Activated CD4-positive, alpha-beta T cell treated with anti-CD3 and anti-CD28 coated beads, Interleukin-2, amount 50 U/mL, for 1 hour (primary cell): ENCODE data around the gene NRDE2.
"Not testable (repeated sequence)": the region's sequence is repeated elsewhere in the genome, so short reads cannot be mapped to it uniquely, and the experiment has no call there.

Experiments
- DNase-seq: peaks from one replicate; pipeline ENCODE4 v3.0.0-alpha.2; 2020

NRDE2 gene

DNA sequence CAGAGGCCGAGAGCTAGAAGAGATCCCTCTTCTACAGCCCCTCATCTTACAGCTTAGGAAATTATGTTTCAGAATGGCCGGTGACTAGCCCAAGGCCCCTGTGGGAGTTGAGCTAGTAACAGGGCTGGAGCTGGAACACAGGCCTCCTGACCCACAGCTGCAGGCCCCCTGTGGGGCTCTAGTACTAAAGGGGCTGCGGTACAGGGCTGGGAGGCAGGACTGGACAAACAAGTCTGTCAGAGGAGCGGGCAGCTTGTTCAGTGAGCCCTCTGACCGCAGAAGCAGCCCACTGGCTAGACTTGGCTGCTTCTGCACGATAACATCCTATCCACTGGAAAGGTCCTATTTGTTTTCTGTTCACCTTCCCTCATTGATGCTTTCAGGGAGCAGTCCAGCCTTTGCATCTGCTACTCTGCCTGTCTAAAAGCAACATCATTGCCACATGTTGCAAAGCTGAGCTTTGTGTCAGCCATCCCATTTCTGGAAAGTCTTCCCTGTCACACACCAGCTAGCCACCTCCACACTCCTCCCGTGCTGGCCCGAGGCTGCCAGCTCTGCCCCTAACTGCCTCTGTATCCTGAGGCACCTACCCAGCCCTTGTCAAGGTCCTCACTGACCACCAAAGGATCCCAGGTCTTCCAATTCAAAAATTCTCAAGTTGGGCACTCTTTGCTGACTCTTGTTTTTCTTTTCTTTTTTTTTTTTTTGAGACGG lies 65.1 kb downstream of the NRDE2 start:
- DNase-seq: no peak

DNA sequence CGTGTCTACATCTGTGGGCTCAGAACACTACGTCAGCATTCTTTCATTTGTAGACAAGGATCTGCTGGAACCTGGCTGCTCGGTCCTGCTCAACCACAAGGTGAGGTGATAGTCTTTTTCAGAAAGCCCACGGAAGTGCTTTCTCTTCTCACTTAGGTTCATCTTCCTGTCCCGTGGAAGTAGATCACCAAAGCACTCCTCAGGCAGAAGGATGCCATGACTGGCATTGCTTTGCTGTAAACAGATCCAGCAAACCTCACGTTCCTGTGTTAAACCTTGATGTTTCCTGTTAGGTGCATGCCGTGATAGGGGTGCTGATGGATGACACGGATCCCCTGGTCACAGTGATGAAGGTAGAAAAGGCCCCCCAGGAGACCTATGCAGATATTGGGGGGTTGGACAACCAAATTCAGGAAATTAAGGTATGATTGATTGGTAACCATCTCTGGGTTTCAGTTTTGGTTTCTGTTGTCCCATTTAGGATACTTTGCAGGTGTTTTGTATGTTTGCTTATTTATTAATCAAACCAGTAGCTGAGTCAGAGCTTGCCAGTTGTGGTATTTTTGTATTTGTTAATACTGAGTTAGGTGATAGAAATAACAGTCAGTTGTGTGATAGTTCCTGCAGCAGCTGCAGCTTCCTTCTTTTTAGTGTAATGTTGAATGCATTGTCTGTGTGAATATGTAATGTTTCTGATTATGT lies 67.8 kb downstream of the NRDE2 start:
- DNase-seq: no peak

DNA sequence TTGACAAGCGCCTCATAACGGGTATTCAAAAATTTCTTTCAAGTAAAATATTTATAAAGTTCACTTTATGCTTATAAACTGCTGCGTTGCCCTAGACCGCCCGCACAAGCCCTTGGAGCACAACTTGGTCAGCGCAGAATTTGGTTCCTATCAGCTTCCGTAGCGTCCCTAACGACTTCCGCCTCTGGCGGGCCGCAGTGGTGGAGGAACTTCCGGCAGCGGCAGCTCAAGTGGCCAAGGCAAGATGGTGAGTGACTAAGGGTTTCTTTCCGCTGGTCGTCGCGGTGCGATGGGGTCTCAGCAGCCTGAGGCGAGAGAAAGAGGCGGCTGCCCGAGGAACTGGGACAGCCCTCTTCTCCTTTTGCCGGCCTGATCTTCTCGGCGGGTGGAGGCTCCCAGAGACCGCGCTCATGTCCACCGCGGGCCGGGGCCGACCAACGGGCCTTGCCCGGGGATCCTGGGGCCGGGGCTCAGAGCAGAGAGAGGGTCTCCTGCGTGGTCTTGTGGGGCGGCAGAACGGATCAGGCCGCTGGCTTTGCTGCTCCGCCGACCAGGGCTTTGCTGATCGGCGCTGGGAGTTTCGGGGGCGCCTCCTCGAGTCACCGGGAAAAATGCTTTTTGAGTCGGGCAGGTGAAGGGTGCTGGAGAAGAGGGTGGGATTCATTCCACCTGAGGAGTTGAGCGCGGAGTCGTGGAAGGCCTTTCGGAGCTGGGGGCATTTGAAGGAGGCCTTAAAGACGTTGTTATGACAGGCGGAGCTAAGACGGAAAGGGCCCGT lies 75.2 kb downstream of the NRDE2 start, which contains the start of gene PSMC1:
Gene PSMC1 (plus strand): TSS at position 200 of the 778 bp plus-strand sequence. CDS start 45 bp downstream, at position 245.
- peak; percentile 84 for DNase-seq

DNA sequence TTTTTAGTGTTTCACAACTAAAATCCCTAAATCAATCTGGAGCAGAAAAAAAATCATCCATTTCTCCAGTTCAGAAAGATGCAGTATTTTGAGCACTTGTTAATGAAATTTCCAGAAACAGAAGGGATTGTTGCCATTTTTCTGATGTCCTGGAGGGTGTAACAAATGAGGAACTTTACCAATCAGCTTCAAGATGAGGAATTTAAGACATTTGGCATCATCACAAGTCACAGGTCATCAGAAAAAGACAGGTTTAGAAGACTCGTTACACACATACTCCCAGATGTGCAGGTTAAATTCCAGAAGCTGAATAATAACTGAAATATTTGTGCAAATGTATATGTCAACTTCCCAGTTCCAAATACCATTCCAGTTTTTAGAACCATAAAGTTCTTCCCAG lies 75.9 kb downstream of the NRDE2 start:
- DNase-seq: no peak

DNA sequence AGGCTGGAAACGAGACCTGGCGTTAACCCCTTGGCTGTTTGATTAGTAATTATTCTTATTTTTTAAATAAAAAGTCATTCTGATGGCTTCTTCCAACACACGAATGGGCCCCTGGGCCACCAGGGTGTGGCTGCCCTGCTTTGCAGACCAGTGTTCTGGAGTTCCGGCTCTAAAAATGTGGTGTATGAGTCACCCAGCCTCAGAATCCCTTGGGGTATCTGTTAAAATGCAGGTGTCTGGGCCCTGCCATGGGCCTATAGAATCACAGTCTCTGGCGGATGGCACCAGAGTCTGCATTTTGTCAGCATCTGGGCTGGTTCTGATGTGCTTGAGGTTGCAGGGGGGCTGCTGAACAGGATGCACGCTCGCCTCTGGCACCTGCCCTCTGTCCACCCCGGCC lies 77.9 kb downstream of the NRDE2 start:
- DNase-seq: no peak

DNA sequence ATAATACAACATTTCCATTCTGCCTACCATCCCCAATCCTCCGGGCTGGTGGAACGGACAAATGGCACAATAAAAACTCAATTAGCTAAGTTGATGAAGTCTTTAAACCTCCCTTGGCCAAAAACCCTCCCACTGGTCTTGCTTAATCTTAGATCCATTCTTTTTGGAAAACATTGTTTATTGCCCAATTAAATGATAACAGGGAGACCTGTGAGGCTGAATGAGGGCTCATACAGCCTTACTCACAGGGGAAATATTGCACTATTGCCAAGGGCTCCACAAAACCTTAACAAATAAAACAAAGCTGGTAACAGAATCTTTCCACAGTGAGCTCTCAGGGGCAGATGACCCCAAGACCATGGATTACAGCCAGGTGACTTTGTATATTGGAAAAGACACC lies 83.1 kb downstream of the NRDE2 start:
- DNase-seq: no peak

DNA sequence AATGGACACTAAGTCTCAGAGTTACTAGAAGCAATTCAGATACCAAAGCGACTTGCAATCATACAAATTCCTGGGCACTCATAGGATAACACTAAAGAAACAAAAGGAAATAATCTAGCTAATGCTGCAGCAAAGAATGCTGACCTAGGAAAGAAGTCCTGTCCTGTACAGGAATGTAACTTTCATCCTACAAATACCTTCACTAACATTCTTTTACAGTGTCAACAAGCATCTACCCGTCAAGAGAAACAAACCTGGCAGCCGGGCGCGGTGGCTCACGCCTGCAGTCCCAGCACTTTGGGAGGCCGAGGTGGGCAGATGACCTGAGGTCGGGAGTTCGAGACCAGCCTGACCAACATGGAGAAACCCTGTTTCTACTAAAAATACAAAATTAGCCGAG lies 84.3 kb downstream of the NRDE2 start:
- DNase-seq: not testable (repeated sequence)

DNA sequence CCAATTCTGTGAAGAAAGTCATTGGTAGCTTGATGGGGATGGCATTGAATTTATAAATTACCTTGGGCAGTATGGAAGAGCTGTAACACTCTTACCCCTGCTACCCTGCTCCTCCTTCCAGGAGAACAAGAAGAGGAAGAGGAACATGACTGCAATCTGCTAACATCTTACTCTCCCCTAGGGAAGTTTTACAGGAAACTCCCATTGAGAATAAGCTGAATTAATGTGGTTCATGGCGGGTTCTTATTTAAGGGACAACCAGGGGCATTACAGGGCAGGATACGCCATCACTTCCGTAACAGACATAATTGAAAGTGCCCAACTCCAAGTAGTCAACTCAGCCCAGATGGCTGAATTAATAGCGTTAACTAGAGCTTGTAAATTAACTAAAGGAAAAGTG lies 84.8 kb downstream of the NRDE2 start:
- DNase-seq: no peak

DNA sequence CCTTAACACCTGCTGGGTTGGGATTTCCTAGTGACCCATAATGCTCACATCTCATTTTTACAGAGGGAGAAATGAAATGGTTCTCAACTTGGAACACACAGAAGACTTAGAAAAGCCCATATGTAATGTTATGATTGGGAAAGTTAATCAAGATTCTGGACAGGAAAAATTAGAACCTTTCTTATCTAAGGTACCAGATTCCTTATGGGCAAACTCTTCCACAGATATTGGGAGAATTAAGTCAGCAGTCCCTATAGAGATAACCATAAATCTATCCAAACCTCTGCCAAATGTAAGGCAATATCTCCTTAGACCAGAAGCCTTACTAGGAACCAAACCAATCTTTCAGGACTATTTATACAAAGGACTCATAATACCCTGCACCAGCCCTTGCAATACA lies 89.3 kb downstream of the NRDE2 start:
- DNase-seq: no peak

DNA sequence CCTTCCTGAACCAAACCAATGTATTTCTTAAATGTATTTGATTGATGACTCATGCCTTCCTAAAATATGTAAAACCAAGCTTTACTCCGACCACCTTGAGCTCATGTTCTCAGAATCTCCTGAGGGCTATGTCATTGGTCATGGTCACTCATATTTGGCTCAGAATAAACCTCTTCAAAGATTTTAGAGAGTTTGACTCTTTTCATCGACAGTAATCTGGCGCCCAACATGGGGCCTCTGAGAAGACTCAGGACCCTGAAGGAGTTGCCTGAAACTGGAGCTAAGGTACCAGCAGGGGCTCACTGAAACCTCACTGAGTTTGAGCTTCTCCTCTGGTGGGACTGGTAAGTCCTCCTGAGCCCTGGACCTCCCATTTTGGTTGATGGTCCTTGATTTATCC lies 92.6 kb downstream of the NRDE2 start:
- no peak for DNase-seq

DNA sequence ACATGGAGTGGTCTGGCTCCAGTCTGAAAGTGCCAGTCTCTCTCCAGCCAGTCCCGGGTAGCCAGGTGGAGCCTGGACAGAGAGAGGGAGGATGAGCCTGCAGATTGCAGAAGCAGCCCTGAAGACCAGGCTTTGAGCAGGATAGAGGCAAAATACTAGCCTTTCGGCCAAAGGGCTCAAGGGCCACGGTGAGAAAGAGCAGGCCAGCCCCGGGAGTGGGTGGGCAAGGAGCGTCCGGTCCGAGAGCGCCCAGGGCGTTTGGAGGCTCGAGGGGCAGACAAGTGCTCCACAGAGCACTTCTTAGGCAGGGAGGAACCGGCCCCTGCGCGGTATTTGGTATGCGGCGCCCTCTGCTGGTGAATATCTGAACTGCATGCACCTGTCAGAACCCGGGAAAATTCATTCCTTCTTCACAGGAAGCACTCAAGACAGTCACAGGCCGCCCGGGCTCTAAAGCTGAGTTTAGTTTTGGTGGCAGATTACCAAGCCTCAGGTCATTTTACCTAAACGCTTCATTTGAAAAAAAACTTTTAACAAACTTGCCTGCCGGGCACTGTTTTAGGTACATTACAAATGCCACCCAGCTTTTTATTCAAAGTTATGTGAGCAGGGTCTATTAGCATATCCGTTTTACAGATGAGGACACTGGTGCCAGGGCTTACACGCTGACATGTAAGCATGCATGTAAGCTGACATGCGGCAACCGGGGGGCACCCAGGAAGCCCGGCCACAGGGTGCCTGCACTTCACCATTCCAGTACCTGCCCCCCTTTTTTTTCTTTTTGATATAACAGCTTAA lies 96.4 kb downstream of the NRDE2 start:
- peak; percentile 58 for DNase-seq

DNA sequence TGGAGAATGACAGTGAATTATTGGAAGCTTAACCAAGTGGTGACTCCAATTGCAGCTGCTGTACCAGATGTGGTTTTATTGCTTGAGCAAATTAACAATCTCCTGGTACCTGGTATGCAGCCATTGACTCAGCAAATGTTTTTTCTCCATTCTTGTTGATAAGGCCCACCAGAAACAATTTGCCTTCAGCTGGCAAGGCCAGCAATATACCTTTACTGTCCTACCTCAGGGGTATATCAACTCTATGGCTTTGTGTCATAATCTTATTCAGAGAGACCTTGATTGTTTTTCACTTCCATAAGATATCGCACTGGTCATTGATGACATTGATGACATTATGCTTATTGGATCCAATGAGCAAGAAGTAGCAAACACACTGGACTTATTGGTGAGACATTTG lies 101.8 kb downstream of the NRDE2 start:
- DNase-seq: not testable (repeated sequence)

DNA sequence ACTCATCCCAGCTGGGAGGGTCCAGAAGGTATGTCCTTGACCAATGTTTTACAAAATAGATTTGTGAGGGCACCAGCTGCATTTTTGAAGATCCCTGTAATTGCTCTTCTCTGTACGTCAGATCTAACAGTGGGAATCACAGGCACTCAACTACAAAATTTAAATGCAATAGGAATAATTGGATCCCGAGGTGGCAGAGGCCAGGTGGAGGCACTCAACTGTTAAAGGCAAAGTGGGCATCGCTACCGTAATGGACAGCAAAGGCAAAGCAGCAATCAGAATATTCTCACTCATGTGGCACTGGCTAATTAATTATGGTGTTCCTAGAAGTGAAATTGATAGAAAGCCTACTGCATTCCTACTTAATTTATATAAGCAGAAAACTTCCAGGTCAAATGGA lies 103.3 kb downstream of the NRDE2 start:
- DNase-seq: no peak
